22Rv1 (cell line): ENCODE measurements around the gene KIRREL3.

Experiments
- ZFX ChIP-seq: fragments of 450-650 bp; IDR thresholded peaks from 2 replicates; pipeline ENCODE4 v1.6.1; 2017; ENCODE audit warnings: antibody characterized with exemption, borderline replicate concordance
- TF ChIP-seq, protein P1 (sequence below): fragments of 450-650 bp; IDR thresholded peaks from 2 replicates; pipeline ENCODE4 v1.5.1; 2017; ENCODE audit warnings: mild to moderate bottlenecking

DNA sequence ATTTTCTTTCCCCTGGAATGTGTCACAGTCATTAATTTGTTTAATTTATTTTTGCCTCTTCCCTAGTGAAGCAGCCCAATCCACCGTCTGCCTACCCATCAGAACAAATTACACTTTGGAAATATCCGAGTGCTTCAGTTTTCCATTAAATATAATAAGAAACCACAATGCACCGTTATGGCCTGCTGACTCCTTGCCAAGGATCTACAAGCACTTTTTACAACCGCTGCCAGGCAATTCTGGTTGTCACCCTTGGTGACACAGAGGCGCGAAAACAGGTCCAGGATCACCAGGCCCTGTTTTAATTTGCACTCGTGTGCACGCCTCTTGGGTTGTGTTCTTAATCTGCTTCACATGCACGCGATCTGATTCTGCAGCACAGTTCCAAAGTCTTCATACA is 43.9 kb downstream of the KIRREL3 start:
- TF ChIP-seq, protein P1, sequence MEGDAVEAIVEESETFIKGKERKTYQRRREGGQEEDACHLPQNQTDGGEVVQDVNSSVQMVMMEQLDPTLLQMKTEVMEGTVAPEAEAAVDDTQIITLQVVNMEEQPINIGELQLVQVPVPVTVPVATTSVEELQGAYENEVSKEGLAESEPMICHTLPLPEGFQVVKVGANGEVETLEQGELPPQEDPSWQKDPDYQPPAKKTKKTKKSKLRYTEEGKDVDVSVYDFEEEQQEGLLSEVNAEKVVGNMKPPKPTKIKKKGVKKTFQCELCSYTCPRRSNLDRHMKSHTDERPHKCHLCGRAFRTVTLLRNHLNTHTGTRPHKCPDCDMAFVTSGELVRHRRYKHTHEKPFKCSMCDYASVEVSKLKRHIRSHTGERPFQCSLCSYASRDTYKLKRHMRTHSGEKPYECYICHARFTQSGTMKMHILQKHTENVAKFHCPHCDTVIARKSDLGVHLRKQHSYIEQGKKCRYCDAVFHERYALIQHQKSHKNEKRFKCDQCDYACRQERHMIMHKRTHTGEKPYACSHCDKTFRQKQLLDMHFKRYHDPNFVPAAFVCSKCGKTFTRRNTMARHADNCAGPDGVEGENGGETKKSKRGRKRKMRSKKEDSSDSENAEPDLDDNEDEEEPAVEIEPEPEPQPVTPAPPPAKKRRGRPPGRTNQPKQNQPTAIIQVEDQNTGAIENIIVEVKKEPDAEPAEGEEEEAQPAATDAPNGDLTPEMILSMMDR: no peak
- TF ChIP-seq ZFX: no peak
